Hematopoietic multipotent progenitor cell treated with erythropoietin and hydrocortisone succinate and interleukin-3 and kit ligand, for 17 days (in vitro differentiated cells): ENCODE measurements around the gene KCNC4.

Source experiments
- DNase-seq: peaks from one replicate; pipeline ENCODE4 v3.0.0-alpha.2; 2015; ENCODE audit warnings: low spot score

KCNC4 gene

DNA sequence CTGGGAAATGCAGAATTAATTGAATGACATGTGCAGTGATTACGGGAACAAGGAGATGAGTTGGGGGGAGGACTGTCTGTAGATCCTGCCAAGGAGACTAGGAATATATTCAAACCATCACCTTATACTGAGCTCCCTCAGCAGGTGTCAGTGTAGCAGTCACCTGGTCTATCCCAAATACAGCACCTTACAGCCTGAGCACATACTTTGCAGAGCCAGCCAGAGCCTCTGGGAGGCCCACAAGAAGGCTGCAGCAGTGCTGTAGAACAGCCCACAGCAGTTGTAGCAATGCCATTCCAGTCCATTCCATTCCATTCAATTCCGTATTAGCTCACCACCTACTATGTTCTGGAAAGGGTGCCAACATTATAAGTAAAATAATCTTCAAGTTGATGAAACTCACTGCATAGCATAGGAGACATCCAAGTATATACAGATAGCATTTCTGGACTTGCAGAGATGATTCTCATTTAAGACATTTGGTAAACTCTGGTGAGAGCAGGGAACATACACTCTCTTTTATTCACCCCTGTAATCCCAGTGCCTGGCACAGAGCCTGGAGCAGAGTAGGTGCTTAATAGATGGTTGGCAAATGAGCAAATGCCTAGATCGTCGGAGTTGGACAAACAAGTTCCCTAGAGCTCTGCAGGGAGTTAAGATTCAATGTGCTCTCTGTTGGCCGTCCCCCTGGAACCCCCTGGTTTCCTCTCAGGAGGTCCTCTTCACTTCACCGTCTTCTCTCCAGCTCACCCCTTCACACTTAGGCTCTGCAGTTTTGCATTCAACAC is 44.7 kb downstream of the KCNC4 start:
- no peak for DNase-seq

DNA sequence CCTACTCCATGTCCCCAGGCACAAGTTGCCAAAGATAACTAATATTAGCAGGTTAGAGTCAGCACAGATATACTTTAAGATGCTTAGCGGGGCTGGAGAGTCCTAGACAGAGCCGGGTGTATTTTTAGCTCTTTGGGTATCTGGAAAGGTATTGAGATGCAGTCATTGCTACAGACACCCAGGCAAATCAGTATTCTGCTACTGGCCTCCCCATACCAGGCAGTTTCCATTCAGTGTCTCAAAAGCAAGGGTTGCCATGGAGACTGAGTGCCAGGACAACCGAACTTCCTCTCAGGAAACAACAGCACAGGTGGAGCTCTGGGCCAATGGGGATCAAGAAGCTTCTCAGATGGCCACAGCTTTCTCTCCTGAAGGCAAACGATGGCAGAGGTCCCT is 45.3 kb downstream of the KCNC4 start:
- no peak for DNase-seq

DNA sequence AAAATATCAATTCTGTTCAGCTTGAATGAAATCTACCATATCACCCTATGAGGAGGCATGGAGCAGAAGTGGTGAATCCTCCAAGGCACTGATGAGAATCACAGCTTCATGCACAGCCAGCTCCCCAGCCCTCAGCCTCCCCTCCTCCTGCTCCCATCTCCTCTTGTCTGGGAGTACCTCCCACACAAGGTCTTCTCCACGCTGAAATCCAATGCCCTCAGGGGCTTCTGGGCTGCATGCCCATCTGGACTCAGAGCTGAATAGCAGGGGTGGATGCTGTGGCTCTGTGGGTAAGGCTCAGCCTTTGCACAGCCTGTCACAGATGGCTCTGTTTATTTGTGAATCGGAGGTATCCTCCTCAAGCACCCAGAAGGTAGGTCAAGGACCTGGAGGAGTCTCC is 48.6 kb downstream of the KCNC4 start:
- DNase-seq: no peak

DNA sequence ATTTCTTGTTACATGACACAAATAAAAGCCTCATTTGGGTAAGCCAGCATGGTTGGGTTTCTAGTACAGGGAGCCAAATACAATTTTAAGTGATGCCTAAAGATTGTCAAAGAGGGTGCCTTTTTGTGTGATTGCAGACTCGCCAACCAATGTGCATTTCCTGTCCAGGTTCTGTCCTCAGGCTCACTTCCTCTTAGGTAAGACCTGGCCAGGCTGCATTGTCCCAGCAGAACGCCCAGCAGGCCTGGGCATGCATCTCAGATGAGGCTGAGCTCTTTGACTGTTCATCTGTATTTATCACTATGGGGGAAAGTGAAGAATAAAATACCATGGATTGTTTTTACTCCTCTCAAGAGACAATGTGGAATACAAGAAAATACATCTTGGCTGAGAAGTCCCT is 49.7 kb downstream of the KCNC4 start:
- no peak for DNase-seq
